Gastroesophageal sphincter (tissue), 3 donors: ENCODE measurements around the gene OTX1.

ENCODE experiments used
- CTCF ChIP-seq, 4 experiments: fragments of 200-600 bp in 2 of 4; fragments of 450-650 bp in 2 of 4; sonication (generic) in 1 of 4; IDR thresholded peaks; one replicate each; pipeline ENCODE4 v1.5.1; 2017 to 2019; ENCODE audit warnings: antibody characterized with exemption in 4 of 4, mild to moderate bottlenecking in 2 of 4, moderate library complexity in 2 of 4
- EP300 ChIP-seq: sonication (generic); formaldehyde crosslinking; IDR thresholded peaks from one replicate; pipeline ENCODE4 v1.6.1; 2017; ENCODE audit warnings: antibody characterized with exemption, mild to moderate bottlenecking
- POLR2A ChIP-seq, 2 donors: fragments of 450-650 bp; IDR thresholded peaks; one replicate each; pipeline ENCODE4 v1.6.1; 2017; ENCODE audit warnings: antibody characterized with exemption in 2 of 2, mild to moderate bottlenecking in 2 of 2, moderate library complexity in 1 of 2
- POLR2AphosphoS5 ChIP-seq: sonication (generic); formaldehyde crosslinking; IDR thresholded peaks from one replicate; pipeline ENCODE4 v1.6.1; 2017; ENCODE audit warnings: antibody characterized with exemption

- no peak for TF ChIP-seq CTCF (IDR thresholded peaks at IDR 0.05)
- no peak for TF ChIP-seq POLR2A (IDR thresholded peaks at IDR 0.05)
- no peak for TF ChIP-seq POLR2AphosphoS5
- TF ChIP-seq EP300: no peak
Observed at GRCh38 chr2:63038034-63038433, 12.6 kb upstream of the OTX1 start.
